NCI-H128 (cell line): Measurements from ENCODE around the gene RFX2.
"Not testable (repeated sequence)": the region's sequence is repeated elsewhere in the genome, so short reads cannot be mapped to it uniquely, and the experiment has no call there.

ENCODE experiments used
- DNase-seq: peaks from one replicate; lab custom pipeline; 2025; ENCODE audit not compliant: unreplicated experiment; lab: John Stamatoyannopoulos, UW

The RFX2 gene

GRCh38 chr19:6041991-6042481 is 68.3 kb downstream of the RFX2 start:
- no peak for DNase-seq

GRCh38 chr19:6041071-6041470 is 69.2 kb downstream of the RFX2 start:
- DNase-seq: no peak

- no peak for DNase-seq
Observed at GRCh38 chr19:6039566-6040225, 70.6 kb downstream of the RFX2 start.

- no peak for DNase-seq
Observed at GRCh38 chr19:6038634-6039405, 71.5 kb downstream of the RFX2 start.

- no peak for DNase-seq
Observed at GRCh38 chr19:6035026-6035425, 75.3 kb downstream of the RFX2 start.

GRCh38 chr19:6034512-6034911 is 75.8 kb downstream of the RFX2 start:
- no peak for DNase-seq

GRCh38 chr19:6033744-6034264 is 76.5 kb downstream of the RFX2 start:
- no peak for DNase-seq

- DNase-seq: no peak
Observed at GRCh38 chr19:6032827-6033226, 77.5 kb downstream of the RFX2 start.

- DNase-seq: no peak
Observed at GRCh38 chr19:6032381-6032780, 77.9 kb downstream of the RFX2 start.

GRCh38 chr19:6030214-6030507 is 80.1 kb downstream of the RFX2 start:
- DNase-seq: no peak

GRCh38 chr19:6026390-6027227 is 83.7 kb downstream of the RFX2 start:
- DNase-seq: no peak

GRCh38 chr19:6024756-6025155 is 85.5 kb downstream of the RFX2 start:
- not testable (repeated sequence) for DNase-seq

- no peak for DNase-seq
Observed at GRCh38 chr19:6023936-6024335, 86.4 kb downstream of the RFX2 start.

- DNase-seq: no peak
Observed at GRCh38 chr19:6023085-6023682, 87.1 kb downstream of the RFX2 start.

- DNase-seq: no peak
Observed at GRCh38 chr19:6022570-6023064, 87.7 kb downstream of the RFX2 start.

- DNase-seq: peak; percentile 80
Observed at GRCh38 chr19:6021878-6022569, 88.3 kb downstream of the RFX2 start.

GRCh38 chr19:6020972-6021805 is 89.1 kb downstream of the RFX2 start:
- DNase-seq: no peak

GRCh38 chr19:6020166-6020882 is 90.0 kb downstream of the RFX2 start:
- DNase-seq: no peak

GRCh38 chr19:6018786-6019185 is 91.5 kb downstream of the RFX2 start:
- DNase-seq: no peak
